ENCODE measurements around the gene PTPN1. TPM values are rescaled to one million over a fixed set of nuclear protein-coding genes. Genes with fewer than 3 reads are reported as not detected.

PTPN1 gene
- total RNA-seq, 2 experiments from 2014 or later: 17.1 to 25.1 TPM

GRCh38 chr20:50528804-50529351, 18.7 kb downstream of the PTPN1 start:
- Histone ChIP-seq H3K9me3 (ENCODE audit: low read length) (no peaks in the 10 kb centered on the region), H3K9me2 (ENCODE audit: insufficient read depth, low read length) (no peaks in the 10 kb centered on the region), H3K4me3 (ENCODE audit: low read depth, low read length, poor library complexity, severe bottlenecking) (no peak overlapping the region), H3K36me3 (ENCODE audit: insufficient read depth, low read length) (no peaks in the 10 kb centered on the region; the same call in 1 of the 2 replicates), H3K27ac (ENCODE audit: low read depth, low read length, poor library complexity, severe bottlenecking) (no peak overlapping the region), H2AFZ (ENCODE audit: low read length) (no peak overlapping the region), H4K20me1 (ENCODE audit: insufficient read depth, low read length) (peaks cover 2% of the 10 kb centered on the region), H3K4me1 (ENCODE audit: insufficient read depth, low read length, poor library complexity, severe bottlenecking) (peaks cover 8% of the 10 kb centered on the region), H3K4me2 (ENCODE audit: low read length) (no peak overlapping the region), H3K79me2 (ENCODE audit: insufficient read depth, low read depth, low read length) (no peaks in the 10 kb centered on the region)
- CTCF ChIA-PET (ENCODE audit: unreplicated experiment): no interaction called here
- POLR2A ChIA-PET: interaction anchor here (0.9 kb wide), 1 partner anchor 9 kb away, joined by 6 read pairs; no protein-coding TSS in a partner anchor
- intact Hi-C loops (cut with micrococcal nuclease; ENCODE audit: unreplicated experiment): no loop called here
- no peak for DNase-seq (ENCODE audit: low spot score)
- TF ChIP-seq, protein P1, sequence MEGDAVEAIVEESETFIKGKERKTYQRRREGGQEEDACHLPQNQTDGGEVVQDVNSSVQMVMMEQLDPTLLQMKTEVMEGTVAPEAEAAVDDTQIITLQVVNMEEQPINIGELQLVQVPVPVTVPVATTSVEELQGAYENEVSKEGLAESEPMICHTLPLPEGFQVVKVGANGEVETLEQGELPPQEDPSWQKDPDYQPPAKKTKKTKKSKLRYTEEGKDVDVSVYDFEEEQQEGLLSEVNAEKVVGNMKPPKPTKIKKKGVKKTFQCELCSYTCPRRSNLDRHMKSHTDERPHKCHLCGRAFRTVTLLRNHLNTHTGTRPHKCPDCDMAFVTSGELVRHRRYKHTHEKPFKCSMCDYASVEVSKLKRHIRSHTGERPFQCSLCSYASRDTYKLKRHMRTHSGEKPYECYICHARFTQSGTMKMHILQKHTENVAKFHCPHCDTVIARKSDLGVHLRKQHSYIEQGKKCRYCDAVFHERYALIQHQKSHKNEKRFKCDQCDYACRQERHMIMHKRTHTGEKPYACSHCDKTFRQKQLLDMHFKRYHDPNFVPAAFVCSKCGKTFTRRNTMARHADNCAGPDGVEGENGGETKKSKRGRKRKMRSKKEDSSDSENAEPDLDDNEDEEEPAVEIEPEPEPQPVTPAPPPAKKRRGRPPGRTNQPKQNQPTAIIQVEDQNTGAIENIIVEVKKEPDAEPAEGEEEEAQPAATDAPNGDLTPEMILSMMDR (conservative IDR thresholded peaks at IDR 0.05; ENCODE audit: low read length): no peak
- no peak for TF ChIP-seq EZH2phosphoT487 (IDR thresholded peaks at IDR 0.05; ENCODE audit: borderline replicate concordance, low read depth, low read length)
- no TSS peak for BruUV-seq (replicated peaks)

- Histone ChIP-seq H3K79me2 (ENCODE audit: insufficient read depth, low read depth, low read length) (no peaks in the 10 kb centered on the region), H3K4me2 (ENCODE audit: low read length) (no peak overlapping the region), H3K4me3 (ENCODE audit: low read depth, low read length, poor library complexity, severe bottlenecking) (no peak overlapping the region), H3K9me2 (ENCODE audit: insufficient read depth, low read length) (no peaks in the 10 kb centered on the region), H3K4me1 (ENCODE audit: insufficient read depth, low read length, poor library complexity, severe bottlenecking) (peaks cover 6% of the 10 kb centered on the region), H3K27ac (ENCODE audit: low read depth, low read length, poor library complexity, severe bottlenecking) (no peak overlapping the region), H4K20me1 (ENCODE audit: insufficient read depth, low read length) (no peaks in the 10 kb centered on the region; the same call in none of the 2 replicates), H3K9me3 (ENCODE audit: low read length) (no peaks in the 10 kb centered on the region), H2AFZ (ENCODE audit: low read length) (no peak overlapping the region), H3K36me3 (ENCODE audit: insufficient read depth, low read length) (no peaks in the 10 kb centered on the region; the same call in 1 of the 2 replicates)
- intact Hi-C loops (cut with micrococcal nuclease; ENCODE audit: unreplicated experiment): no loop called here
- BruUV-seq (replicated peaks): no TSS peak
- CTCF ChIA-PET (ENCODE audit: unreplicated experiment): no interaction called here
- POLR2A ChIA-PET: no interaction called here
- TF ChIP-seq, protein P1 (conservative IDR thresholded peaks at IDR 0.05; ENCODE audit: low read length): no peak
- TF ChIP-seq EZH2phosphoT487 (IDR thresholded peaks at IDR 0.05; ENCODE audit: borderline replicate concordance, low read depth, low read length): no peak
- DNase-seq (ENCODE audit: low spot score): no peak
Observed at GRCh38 chr20:50532221-50532620, 22.0 kb downstream of the PTPN1 start.

- Histone ChIP-seq H3K4me3 (ENCODE audit: low read depth, low read length, poor library complexity, severe bottlenecking) (no peak overlapping the region), H3K4me1 (ENCODE audit: insufficient read depth, low read length, poor library complexity, severe bottlenecking) (peaks cover 13% of the 10 kb centered on the region), H3K9me2 (ENCODE audit: insufficient read depth, low read length) (no peaks in the 10 kb centered on the region), H3K27ac (ENCODE audit: low read depth, low read length, poor library complexity, severe bottlenecking) (no peak overlapping the region), H2AFZ (ENCODE audit: low read length) (no peak overlapping the region), H3K9me3 (ENCODE audit: low read length) (no peaks in the 10 kb centered on the region), H3K79me2 (ENCODE audit: insufficient read depth, low read depth, low read length) (no peaks in the 10 kb centered on the region), H3K36me3 (ENCODE audit: insufficient read depth, low read length) (no peaks in the 10 kb centered on the region; the same call in 1 of the 2 replicates), H3K4me2 (ENCODE audit: low read length) (no peak overlapping the region), H4K20me1 (ENCODE audit: insufficient read depth, low read length) (no peaks in the 10 kb centered on the region; the same call in none of the 2 replicates)
- intact Hi-C loops (cut with micrococcal nuclease; ENCODE audit: unreplicated experiment): no loop called here
- TF ChIP-seq EZH2phosphoT487 (IDR thresholded peaks at IDR 0.05; ENCODE audit: borderline replicate concordance, low read depth, low read length): no peak
- TF ChIP-seq, protein P1 (conservative IDR thresholded peaks at IDR 0.05; ENCODE audit: low read length): no peak
- POLR2A ChIA-PET: interaction anchor here (1.4 to 2.0 kb wide), 2 partner anchors 14 kb away, joined by 4 to 6 read pairs; no protein-coding TSS in a partner anchor
- no TSS peak for BruUV-seq (replicated peaks)
- DNase-seq (ENCODE audit: low spot score): no peak
- CTCF ChIA-PET (ENCODE audit: unreplicated experiment): no interaction called here
Observed at GRCh38 chr20:50533061-50533460, 22.9 kb downstream of the PTPN1 start.
